Aorta (tissue), 5 donors: ENCODE results near the gene PTPN7. TPM values are rescaled to one million over a fixed set of nuclear protein-coding genes. Genes with fewer than 3 reads are reported as not detected.

Experiments used
- ATAC-seq: fragments of 200-7000 bp; cut with Tn5 transposase; one replicate; pipeline ENCODE4 v1.9.1; 2022; ENCODE audit warnings: moderate library complexity; ENCODE audit not compliant: low FRiP score
- DNase-seq, 2 donors: peaks; one replicate each; pipeline ENCODE4 v3.0.0-alpha.2; 2020
- H3K27ac ChIP-seq, 2 donors: one replicate each; pipeline ENCODE4 v1.5.1; 2013; ENCODE audit warnings: low read length in 2 of 2, mild to moderate bottlenecking in 2 of 2, moderate library complexity in 2 of 2, control low read depth in 1 of 2, inconsistent platforms in 1 of 2, low read depth in 1 of 2
- H3K27me3 ChIP-seq, 2 donors: one replicate each; pipeline ENCODE4 v1.6.1; 2013; ENCODE audit warnings: control low read depth in 1 of 2, low read length in 1 of 2, mild to moderate bottlenecking in 1 of 2, moderate library complexity in 1 of 2; ENCODE audit not compliant: insufficient read depth in 2 of 2, control insufficient read depth in 1 of 2
- H3K36me3 ChIP-seq, 2 donors: one replicate each; pipeline ENCODE4 v1.6.1; 2013; ENCODE audit warnings: control low read depth in 1 of 2, low read length in 1 of 2, mild to moderate bottlenecking in 1 of 2; ENCODE audit not compliant: insufficient read depth in 2 of 2, control insufficient read depth in 1 of 2
- H3K4me1 ChIP-seq, 2 donors: one replicate each; pipeline ENCODE4 v1.6.1; 2013; ENCODE audit warnings: low read length in 2 of 2, control low read depth in 1 of 2, mild to moderate bottlenecking in 1 of 2, moderate library complexity in 1 of 2; ENCODE audit not compliant: insufficient read depth in 2 of 2, control insufficient read depth in 1 of 2
- H3K4me3 ChIP-seq, 2 donors: one replicate each; pipeline ENCODE4 v1.5.1; 2013; ENCODE audit warnings: low read length in 2 of 2, control low read depth in 1 of 2, mild to moderate bottlenecking in 1 of 2
- H3K9me3 ChIP-seq: one replicate; pipeline ENCODE4 v1.6.1; 2013; ENCODE audit warnings: mild to moderate bottlenecking, low read length; ENCODE audit not compliant: control insufficient read depth
- WGBS, 2 donors: extraction: QIAGEN DNeasy Blood & Tissue Kit; methylation state at CpG; one replicate each; pipeline ENCODE4 v1.1.7; 2013; 5-methylcytosine and 5-hydroxymethylcytosine counted together
- intact Hi-C, 2 donors: fragments of 100-400 bp; cut with DNase I; formaldehyde crosslinking; loops; one replicate each; pipeline versions ENCODE4 v1.14.2 to v1.15.0; 2022
- polyA plus RNA-seq, 2 donors: library from polyadenylated mRNA; stranded (reverse); fragments of 200-250 nt; gene quantifications; one replicate each; pipeline ENCODE4 v1.2.3, GENCODE V29; 2013
- total RNA-seq, 2 donors: library from RNA; stranded (reverse); fragmentation: NEBNext Ultra II Directional; extraction: Animal tissue kit (Norgen Biotek cat#: 25700); gene quantifications; one replicate each; pipeline ENCODE4 v1.2.1, GENCODE V29; 2021
- donor health status: healthy with polysubstance abuse.
- donor health status: Bipolar disorder and iron deficiency.
- donor health status: DM: no; HTN: no; CAD: no.
- donor health status: DM: no; HTN: no; CAD: no.
- donor health status: DM: yes; HTN: yes; CAD: no.

The PTPN7 gene
- total and polyA plus RNA-seq, 4 donors: 0.33 to 5.7 (median 3.4) TPM

DNA sequence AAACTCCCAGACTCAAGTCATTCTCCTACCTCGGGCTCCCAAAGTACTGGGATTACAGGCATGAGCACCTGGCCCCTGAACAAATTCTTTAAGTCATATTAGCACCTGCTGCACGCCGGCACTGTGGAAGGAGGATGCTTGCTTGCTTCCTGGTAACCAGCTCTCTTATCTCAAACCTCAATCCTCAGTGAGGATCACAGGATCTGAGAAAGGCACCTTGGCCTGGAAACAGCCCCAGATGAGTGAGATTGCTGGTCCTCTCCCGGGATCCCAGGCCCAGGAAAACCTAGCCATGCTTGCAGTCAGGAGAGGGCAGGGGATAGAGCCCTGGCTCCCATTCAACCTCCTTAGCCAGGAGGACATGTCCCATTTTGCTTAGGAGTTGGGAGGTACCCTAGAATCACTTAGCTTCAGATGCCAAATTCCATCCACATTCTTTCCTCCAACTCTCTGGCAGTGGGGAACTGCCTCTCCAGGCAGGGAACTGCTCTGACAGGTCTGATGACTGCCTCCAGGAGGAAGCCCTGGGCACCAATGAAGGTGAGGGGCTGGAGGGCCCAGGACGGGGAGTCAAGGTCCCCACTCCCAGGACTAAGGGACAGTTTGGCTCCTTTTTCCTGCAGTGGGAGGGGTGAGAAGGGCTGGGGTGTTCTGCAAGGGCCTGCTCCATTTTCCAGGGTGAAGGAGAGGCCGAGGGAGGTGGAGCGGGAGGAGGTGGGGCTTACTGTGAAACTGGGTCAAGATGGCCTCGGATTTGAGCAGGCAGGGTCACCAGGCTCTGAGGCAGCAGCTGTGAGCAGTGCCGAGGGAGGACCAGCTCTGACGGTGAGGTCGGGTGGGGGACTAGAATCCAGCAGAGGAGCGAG lies 28.2 kb downstream of the PTPN7 start:
- DNase-seq (peak; percentile 74 to 85), ATAC-seq (peak; percentile 86)
- no peaks in the 10 kb centered on the region for H3K4me1 ChIP-seq
- peaks cover 0 to 5% of the 10 kb centered on the region in 2 donors for H3K36me3 ChIP-seq
- peak overlapping the region in 1 of 2 donors; percentile 90 for H3K27ac ChIP-seq
- WGBS, 2 donors: 21 to 29% methylated on average over 11 to 12 of the region's 12 CpGs
- no peaks in the 10 kb centered on the region for H3K27me3 ChIP-seq
- no peak overlapping the region for H3K4me3 ChIP-seq
- H3K9me3 ChIP-seq: no peaks in the 10 kb centered on the region
- intact Hi-C loops: loop anchor here (10.0 kb wide), 2 partner anchors 237 to 247 kb away; partner anchors contain the start of gene SHISA4 (in 1 of the 2)

- Histone ChIP-seq H3K27me3 (no peaks in the 10 kb centered on the region), H3K27ac (no peak overlapping the region), H3K4me1 (no peaks in the 10 kb centered on the region), H3K9me3 (no peaks in the 10 kb centered on the region), H3K36me3 (peaks cover 0 to 5% of the 10 kb centered on the region in 2 donors), H3K4me3 (no peak overlapping the region)
- no peak for ATAC-seq
- no peak for DNase-seq
- intact Hi-C loops: loop anchor here (10.0 kb wide), 2 partner anchors 236 to 246 kb away; partner anchors contain the start of gene SHISA4 (in 1 of the 2)
- 47 to 49% methylated on average over 9 of the region's 9 CpGs for WGBS, 2 donors
Observed at GRCh38 chr1:202130816-202131522, 29.4 kb downstream of the PTPN7 start.

DNA sequence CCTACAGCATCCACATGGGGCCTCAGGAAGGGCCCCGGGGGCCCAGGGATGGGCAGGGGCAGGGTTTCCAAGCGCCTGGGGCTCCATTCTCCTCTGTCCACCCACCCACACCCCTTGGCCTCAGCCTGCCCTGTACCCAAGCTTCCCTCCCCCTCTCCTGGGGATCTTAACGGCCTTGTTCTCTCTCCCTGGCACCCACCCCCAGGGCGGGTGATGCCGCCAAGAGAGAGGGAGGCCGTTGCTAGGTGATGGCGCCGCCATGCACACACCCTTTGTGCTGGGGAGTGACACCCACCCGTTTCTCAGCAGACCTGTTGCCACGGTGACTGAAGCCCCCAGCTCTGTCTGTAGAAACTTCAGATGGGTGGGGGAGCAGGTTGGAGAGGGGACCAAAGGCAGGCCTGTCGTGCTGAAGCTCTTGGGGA lies 30.1 kb downstream of the PTPN7 start:
- no peak overlapping the region for H3K27ac ChIP-seq
- ATAC-seq (no peak), DNase-seq (peak in 1 of 2 donors; percentile 74)
- intact Hi-C loops: loop anchor here (10.0 kb wide), 2 partner anchors 236 to 246 kb away; partner anchors contain the start of gene SHISA4 (in 1 of the 2)
- WGBS, 2 donors: 25 to 27% methylated on average over 9 to 11 of the region's 11 CpGs
- H3K9me3 ChIP-seq: no peaks in the 10 kb centered on the region
- no peaks in the 10 kb centered on the region for H3K4me1 ChIP-seq
- peaks cover 0 to 5% of the 10 kb centered on the region in 2 donors for H3K36me3 ChIP-seq
- no peak overlapping the region for H3K4me3 ChIP-seq
- no peaks in the 10 kb centered on the region for H3K27me3 ChIP-seq

GRCh38 chr1:202129453-202130296 lies 30.7 kb downstream of the PTPN7 start:
- Histone ChIP-seq H3K9me3 (no peaks in the 10 kb centered on the region), H3K36me3 (peaks cover 0 to 3% of the 10 kb centered on the region in 2 donors), H3K27ac (no peak overlapping the region), H3K4me1 (no peaks in the 10 kb centered on the region), H3K27me3 (no peaks in the 10 kb centered on the region), H3K4me3 (no peak overlapping the region)
- ATAC-seq (no peak), DNase-seq (peak in 1 of 2 donors; percentile 75)
- 41 to 44% methylated on average over 8 of the region's 8 CpGs for WGBS, 2 donors
- intact Hi-C loops: loop anchor here (10.0 kb wide), 2 partner anchors 235 to 245 kb away; partner anchors contain the start of gene SHISA4 (in 1 of the 2)

- H3K4me1 ChIP-seq: no peaks in the 10 kb centered on the region
Observed at GRCh38 chr1:202127836-202128622, 32.4 kb downstream of the PTPN7 start.

DNA sequence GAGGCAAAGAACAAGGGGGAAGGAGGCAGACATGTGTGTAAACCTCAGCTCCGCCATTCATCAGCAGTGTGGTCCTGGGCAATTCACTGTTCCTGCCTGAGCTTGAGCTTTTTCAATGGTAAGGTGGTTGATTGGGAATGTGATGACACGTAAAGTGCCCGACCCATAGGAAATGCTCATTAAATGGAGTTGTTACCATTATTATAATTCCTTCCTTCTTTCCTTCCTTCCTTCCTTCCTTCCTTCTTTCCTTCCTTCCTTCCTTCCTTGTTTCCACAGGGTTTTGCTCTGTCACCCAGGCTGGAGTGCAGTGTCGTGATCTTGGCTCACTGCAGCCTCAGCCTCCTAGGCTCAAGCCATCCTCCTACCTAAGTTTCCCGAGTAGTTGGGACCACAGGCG lies 33.3 kb downstream of the PTPN7 start:
- ATAC-seq (no peak), DNase-seq (no peak)
- no peak overlapping the region for H3K4me3 ChIP-seq
- no peaks in the 10 kb centered on the region for H3K4me1 ChIP-seq
- no peaks in the 10 kb centered on the region for H3K9me3 ChIP-seq
- H3K36me3 ChIP-seq: no peaks in the 10 kb centered on the region
- H3K27ac ChIP-seq: no peak overlapping the region
- H3K27me3 ChIP-seq: no peaks in the 10 kb centered on the region
- WGBS, 2 donors: 97% methylated on average over 6 of the region's 6 CpGs
- intact Hi-C loops: no loop called here

More at GRCh38 chr1:202127836-202128622, 32.4 kb downstream of the PTPN7 start:
- ATAC-seq (no peak), DNase-seq (peak in 1 of 2 donors; percentile 74)
- no peaks in the 10 kb centered on the region for H3K9me3 ChIP-seq
- WGBS, 2 donors: 95 to 96% methylated on average over 26 of the region's 26 CpGs
- H3K27me3 ChIP-seq: no peaks in the 10 kb centered on the region
- intact Hi-C loops: no loop called here
- H3K36me3 ChIP-seq: no peaks in the 10 kb centered on the region
- H3K27ac ChIP-seq: no peak overlapping the region
- H3K4me3 ChIP-seq: no peak overlapping the region

DNA sequence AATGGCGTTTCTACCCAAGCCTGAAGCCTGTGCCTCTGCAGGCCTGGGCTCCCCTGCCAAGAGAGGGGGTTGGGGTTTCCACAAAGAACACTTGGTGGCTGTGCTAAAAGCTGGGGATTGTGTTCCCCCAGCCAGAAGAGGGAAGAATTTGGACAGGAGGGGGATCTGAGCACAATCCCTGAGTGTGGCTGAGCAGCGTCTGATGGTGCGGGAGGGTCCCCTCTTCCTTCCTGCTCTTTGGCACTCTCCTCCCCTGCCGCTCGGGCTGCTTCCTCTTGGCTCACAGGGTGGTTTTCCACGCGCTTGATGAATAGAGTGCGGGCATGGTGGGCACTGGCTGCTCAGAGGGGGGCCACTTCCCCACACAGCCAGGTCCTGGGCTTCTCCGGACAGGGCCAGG lies 34.0 kb downstream of the PTPN7 start:
- Histone ChIP-seq H3K27ac (no peak overlapping the region), H3K36me3 (no peaks in the 10 kb centered on the region), H3K4me3 (no peak overlapping the region), H3K9me3 (no peaks in the 10 kb centered on the region), H3K27me3 (no peaks in the 10 kb centered on the region), H3K4me1 (no peaks in the 10 kb centered on the region)
- DNase-seq: no peak
- no peak for ATAC-seq
- intact Hi-C loops: no loop called here
- WGBS, 2 donors: 56 to 76% methylated on average over 9 of the region's 9 CpGs
